ENCODE results near the gene KCTD16.

DNA sequence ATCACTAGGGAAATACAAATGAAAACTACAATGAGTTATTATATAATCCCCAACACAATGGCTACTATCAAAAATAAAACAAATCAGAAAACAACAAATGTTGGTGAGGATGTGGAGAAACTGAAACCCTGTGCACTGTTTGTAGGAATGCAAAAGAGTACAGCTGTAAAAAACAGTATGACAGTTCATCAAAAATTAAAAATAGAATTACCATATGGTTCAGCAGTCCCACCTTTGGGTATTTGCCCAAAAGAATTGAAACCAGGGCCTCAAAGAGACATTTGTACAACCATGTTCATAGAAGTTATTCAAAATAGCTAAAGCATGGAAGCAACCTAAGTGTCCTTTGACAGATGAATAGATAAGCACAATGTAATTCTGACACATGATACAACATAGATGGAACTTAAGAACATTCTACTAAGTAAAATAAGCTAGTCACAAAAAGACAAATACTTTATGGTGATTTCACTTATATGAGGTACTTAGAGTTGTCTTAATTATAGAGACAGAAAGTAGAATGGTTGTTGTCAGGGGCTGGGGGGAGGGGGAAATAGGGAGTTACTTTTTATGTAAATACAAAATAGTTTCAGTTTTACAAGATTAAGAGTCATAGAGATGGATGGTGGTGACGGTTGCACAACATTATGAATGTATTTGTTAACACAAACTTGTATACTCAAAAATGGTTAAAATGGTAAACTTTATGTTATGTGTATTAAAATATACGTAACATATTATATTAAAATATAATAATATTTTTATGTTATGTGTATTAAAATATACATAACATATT lies 102.8 kb downstream of the KCTD16 start:
- TF ChIP-seq, protein P1, sequence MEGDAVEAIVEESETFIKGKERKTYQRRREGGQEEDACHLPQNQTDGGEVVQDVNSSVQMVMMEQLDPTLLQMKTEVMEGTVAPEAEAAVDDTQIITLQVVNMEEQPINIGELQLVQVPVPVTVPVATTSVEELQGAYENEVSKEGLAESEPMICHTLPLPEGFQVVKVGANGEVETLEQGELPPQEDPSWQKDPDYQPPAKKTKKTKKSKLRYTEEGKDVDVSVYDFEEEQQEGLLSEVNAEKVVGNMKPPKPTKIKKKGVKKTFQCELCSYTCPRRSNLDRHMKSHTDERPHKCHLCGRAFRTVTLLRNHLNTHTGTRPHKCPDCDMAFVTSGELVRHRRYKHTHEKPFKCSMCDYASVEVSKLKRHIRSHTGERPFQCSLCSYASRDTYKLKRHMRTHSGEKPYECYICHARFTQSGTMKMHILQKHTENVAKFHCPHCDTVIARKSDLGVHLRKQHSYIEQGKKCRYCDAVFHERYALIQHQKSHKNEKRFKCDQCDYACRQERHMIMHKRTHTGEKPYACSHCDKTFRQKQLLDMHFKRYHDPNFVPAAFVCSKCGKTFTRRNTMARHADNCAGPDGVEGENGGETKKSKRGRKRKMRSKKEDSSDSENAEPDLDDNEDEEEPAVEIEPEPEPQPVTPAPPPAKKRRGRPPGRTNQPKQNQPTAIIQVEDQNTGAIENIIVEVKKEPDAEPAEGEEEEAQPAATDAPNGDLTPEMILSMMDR (IDR thresholded peaks at IDR 0.05; ENCODE audit: poor library complexity), result no peak
- no peak for TF ChIP-seq EZH2 (IDR thresholded peaks at IDR 0.05; ENCODE audit: borderline replicate concordance)
